ENCODE measurements around the gene IGSF21. TPM values are rescaled to one million over a fixed set of nuclear protein-coding genes. Genes with fewer than 3 reads are reported as not detected.

The IGSF21 gene
- total and polyA plus RNA-seq, 2 of the 8 experiments (the other 6 are each of a cell fraction or from before 2014, with no cell fraction given) = 22.5 to 28.5 TPM

- TF ChIP-seq, protein P1, sequence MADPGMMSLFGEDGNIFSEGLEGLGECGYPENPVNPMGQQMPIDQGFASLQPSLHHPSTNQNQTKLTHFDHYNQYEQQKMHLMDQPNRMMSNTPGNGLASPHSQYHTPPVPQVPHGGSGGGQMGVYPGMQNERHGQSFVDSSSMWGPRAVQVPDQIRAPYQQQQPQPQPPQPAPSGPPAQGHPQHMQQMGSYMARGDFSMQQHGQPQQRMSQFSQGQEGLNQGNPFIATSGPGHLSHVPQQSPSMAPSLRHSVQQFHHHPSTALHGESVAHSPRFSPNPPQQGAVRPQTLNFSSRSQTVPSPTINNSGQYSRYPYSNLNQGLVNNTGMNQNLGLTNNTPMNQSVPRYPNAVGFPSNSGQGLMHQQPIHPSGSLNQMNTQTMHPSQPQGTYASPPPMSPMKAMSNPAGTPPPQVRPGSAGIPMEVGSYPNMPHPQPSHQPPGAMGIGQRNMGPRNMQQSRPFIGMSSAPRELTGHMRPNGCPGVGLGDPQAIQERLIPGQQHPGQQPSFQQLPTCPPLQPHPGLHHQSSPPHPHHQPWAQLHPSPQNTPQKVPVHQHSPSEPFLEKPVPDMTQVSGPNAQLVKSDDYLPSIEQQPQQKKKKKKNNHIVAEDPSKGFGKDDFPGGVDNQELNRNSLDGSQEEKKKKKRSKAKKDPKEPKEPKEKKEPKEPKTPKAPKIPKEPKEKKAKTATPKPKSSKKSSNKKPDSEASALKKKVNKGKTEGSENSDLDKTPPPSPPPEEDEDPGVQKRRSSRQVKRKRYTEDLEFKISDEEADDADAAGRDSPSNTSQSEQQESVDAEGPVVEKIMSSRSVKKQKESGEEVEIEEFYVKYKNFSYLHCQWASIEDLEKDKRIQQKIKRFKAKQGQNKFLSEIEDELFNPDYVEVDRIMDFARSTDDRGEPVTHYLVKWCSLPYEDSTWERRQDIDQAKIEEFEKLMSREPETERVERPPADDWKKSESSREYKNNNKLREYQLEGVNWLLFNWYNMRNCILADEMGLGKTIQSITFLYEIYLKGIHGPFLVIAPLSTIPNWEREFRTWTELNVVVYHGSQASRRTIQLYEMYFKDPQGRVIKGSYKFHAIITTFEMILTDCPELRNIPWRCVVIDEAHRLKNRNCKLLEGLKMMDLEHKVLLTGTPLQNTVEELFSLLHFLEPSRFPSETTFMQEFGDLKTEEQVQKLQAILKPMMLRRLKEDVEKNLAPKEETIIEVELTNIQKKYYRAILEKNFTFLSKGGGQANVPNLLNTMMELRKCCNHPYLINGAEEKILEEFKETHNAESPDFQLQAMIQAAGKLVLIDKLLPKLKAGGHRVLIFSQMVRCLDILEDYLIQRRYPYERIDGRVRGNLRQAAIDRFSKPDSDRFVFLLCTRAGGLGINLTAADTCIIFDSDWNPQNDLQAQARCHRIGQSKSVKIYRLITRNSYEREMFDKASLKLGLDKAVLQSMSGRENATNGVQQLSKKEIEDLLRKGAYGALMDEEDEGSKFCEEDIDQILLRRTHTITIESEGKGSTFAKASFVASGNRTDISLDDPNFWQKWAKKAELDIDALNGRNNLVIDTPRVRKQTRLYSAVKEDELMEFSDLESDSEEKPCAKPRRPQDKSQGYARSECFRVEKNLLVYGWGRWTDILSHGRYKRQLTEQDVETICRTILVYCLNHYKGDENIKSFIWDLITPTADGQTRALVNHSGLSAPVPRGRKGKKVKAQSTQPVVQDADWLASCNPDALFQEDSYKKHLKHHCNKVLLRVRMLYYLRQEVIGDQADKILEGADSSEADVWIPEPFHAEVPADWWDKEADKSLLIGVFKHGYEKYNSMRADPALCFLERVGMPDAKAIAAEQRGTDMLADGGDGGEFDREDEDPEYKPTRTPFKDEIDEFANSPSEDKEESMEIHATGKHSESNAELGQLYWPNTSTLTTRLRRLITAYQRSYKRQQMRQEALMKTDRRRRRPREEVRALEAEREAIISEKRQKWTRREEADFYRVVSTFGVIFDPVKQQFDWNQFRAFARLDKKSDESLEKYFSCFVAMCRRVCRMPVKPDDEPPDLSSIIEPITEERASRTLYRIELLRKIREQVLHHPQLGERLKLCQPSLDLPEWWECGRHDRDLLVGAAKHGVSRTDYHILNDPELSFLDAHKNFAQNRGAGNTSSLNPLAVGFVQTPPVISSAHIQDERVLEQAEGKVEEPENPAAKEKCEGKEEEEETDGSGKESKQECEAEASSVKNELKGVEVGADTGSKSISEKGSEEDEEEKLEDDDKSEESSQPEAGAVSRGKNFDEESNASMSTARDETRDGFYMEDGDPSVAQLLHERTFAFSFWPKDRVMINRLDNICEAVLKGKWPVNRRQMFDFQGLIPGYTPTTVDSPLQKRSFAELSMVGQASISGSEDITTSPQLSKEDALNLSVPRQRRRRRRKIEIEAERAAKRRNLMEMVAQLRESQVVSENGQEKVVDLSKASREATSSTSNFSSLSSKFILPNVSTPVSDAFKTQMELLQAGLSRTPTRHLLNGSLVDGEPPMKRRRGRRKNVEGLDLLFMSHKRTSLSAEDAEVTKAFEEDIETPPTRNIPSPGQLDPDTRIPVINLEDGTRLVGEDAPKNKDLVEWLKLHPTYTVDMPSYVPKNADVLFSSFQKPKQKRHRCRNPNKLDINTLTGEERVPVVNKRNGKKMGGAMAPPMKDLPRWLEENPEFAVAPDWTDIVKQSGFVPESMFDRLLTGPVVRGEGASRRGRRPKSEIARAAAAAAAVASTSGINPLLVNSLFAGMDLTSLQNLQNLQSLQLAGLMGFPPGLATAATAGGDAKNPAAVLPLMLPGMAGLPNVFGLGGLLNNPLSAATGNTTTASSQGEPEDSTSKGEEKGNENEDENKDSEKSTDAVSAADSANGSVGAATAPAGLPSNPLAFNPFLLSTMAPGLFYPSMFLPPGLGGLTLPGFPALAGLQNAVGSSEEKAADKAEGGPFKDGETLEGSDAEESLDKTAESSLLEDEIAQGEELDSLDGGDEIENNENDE (IDR thresholded peaks at IDR 0.05; ENCODE audit: insufficient replicate concordance, low read length) = no peak
- no peak for TF ChIP-seq GABPA (IDR thresholded peaks at IDR 0.05; ENCODE audit: borderline replicate concordance, insufficient read depth, low read length)
- TF ChIP-seq EP300 (IDR thresholded peaks at IDR 0.05; ENCODE audit: borderline replicate concordance in 1 of 2, low read depth in 2 of 2, low read length in 2 of 2) = no peak
- no peak for TF ChIP-seq SP4 (IDR thresholded peaks at IDR 0.05; ENCODE audit: low read length)
- no peak for TF ChIP-seq ASH2L (IDR thresholded peaks at IDR 0.05; ENCODE audit: low read length)
- no peak for TF ChIP-seq KDM1A (IDR thresholded peaks at IDR 0.05; ENCODE audit: borderline replicate concordance, low read length)
Observed at GRCh38 chr1:18149027-18149641, 41.5 kb downstream of the IGSF21 start (continued).
